Ovary (tissue), 9 donors: ENCODE measurements around the gene PCBP3. TPM values are rescaled to one million over a fixed set of nuclear protein-coding genes. Genes with fewer than 3 reads are reported as not detected.

Experiments
- DNase-seq, 5 donors: peaks; one replicate each; pipeline ENCODE4 v3.0.0-alpha.2; 2019 to 2020
- H3K27ac ChIP-seq, 2 donors: fragments of 200-600 bp; one replicate each; pipeline versions ENCODE4 v1.5.1 to v1.8.0; 2019 to 2022
- H3K27me3 ChIP-seq: fragments of 200-600 bp; one replicate; pipeline ENCODE4 v1.8.0; 2022
- H3K36me3 ChIP-seq: fragments of 200-600 bp; sonication (generic); one replicate; pipeline ENCODE4 v1.5.1; 2019
- H3K4me1 ChIP-seq: one replicate; pipeline ENCODE4 v1.8.1; 2013; ENCODE audit warnings: mild to moderate bottlenecking, moderate library complexity; ENCODE audit not compliant: insufficient read depth
- H3K4me3 ChIP-seq: fragments of 200-600 bp; sonication (generic); one replicate; pipeline ENCODE4 v1.5.1; 2017
- H3K9me3 ChIP-seq, 2 donors: fragments of 200-600 bp in 1 of 2; sonication (generic) in 1 of 2; one replicate each; pipeline versions ENCODE4 v1.5.1 to v1.8.1; 2013 to 2019; ENCODE audit warnings: mild to moderate bottlenecking in 1 of 2, moderate library complexity in 1 of 2
- CTCF ChIP-seq, 3 donors: fragments of 450-650 bp in 2 of 3; fragments of 200-600 bp in 1 of 3; IDR thresholded peaks; one replicate each; pipeline versions ENCODE4 v1.5.1 to v1.8.0; 2016 to 2022; ENCODE audit warnings: antibody characterized with exemption in 3 of 3, mild to moderate bottlenecking in 1 of 3
- EP300 ChIP-seq: sonication (generic); formaldehyde crosslinking; IDR thresholded peaks from one replicate; pipeline ENCODE4 v1.6.1; 2017; ENCODE audit warnings: antibody characterized with exemption
- POLR2A ChIP-seq: fragments of 450-650 bp; IDR thresholded peaks from one replicate; pipeline ENCODE4 v1.6.1; 2017; ENCODE audit warnings: antibody characterized with exemption, mild to moderate bottlenecking, moderate library complexity
- WGBS, 3 donors: extraction: QIAGEN DNeasy Blood & Tissue Kit in 1 of 3; methylation state at CpG; one replicate each; pipeline versions ENCODE4 v1.1.5 to v1.1.7; 2013 to 2017; 5-methylcytosine and 5-hydroxymethylcytosine counted together
- intact Hi-C, 4 donors: fragments of 100-400 bp; cut with DNase I; formaldehyde crosslinking; loops; one replicate each; pipeline versions ENCODE4 v1.11.0 to v1.15.1; 2022 to 2023
- polyA plus RNA-seq, 2 donors: library from polyadenylated mRNA; stranded (reverse); fragments of 200-250 nt in 1 of 2; fragments of 350-450 nt in 1 of 2; fragmentation: Illumina TruSeq in 1 of 2; extraction: RNeasy Lipid Tissue Mini Kit (QIAGEN cat#74804) in 1 of 2; gene quantifications; one replicate each; pipeline ENCODE4 v1.2.3, GENCODE V29; 2013 to 2014
- total RNA-seq, 7 donors: library from RNA; depleted of rRNA in 2 of 7; stranded (reverse); fragments of >200 nt in 2 of 7; fragmentation: NEBNext Ultra II Directional in 3 of 7; extraction: Animal tissue kit (Norgen Biotek cat#: 25700) in 3 of 7; gene quantifications; one replicate each; pipeline versions ENCODE4 v1.1.0 to v1.2.4, GENCODE V29; 2016 to 2023
- donor health status: DM: no; HTN: no; CAD: no; lungs with moderate emphysema.
- donor health status: DM: no; HTN: no; CAD: no.
- donor health status: Bipolar disorder and iron deficiency.
- donor health status: DM: yes; HTN: yes; CAD: no.
- donor health status: DM: no; HTN: no; CAD: no.
- donor health status: DM: yes; HTN: yes; CAD: no.

Gene PCBP3
- total and polyA plus RNA-seq, 9 donors = 2.4 to 10.1 (median 5.4) TPM

- H3K27ac ChIP-seq = no peak overlapping the region
- H3K27me3 ChIP-seq = no peaks in the 10 kb centered on the region
- intact Hi-C loops = loop anchor here in 1 of 4 donors (5.0 kb wide), 1 partner anchor 134 kb away; no protein-coding TSS in a partner anchor
- DNase-seq = no peak
- no peaks in the 10 kb centered on the region for H3K36me3 ChIP-seq
- H3K9me3 ChIP-seq = no peaks in the 10 kb centered on the region
- TF ChIP-seq POLR2A = no peak
- TF ChIP-seq CTCF (IDR thresholded peaks at IDR 0.05) = no peak
- TF ChIP-seq EP300 = no peak
- no peak overlapping the region for H3K4me3 ChIP-seq
- no peaks in the 10 kb centered on the region for H3K4me1 ChIP-seq
- WGBS, 3 donors = 85 to 89% (median 85%) methylated on average over 19 of the region's 19 CpGs
Measured at GRCh38 chr21:45791562-45792418, 148.3 kb downstream of the PCBP3 start.

DNA sequence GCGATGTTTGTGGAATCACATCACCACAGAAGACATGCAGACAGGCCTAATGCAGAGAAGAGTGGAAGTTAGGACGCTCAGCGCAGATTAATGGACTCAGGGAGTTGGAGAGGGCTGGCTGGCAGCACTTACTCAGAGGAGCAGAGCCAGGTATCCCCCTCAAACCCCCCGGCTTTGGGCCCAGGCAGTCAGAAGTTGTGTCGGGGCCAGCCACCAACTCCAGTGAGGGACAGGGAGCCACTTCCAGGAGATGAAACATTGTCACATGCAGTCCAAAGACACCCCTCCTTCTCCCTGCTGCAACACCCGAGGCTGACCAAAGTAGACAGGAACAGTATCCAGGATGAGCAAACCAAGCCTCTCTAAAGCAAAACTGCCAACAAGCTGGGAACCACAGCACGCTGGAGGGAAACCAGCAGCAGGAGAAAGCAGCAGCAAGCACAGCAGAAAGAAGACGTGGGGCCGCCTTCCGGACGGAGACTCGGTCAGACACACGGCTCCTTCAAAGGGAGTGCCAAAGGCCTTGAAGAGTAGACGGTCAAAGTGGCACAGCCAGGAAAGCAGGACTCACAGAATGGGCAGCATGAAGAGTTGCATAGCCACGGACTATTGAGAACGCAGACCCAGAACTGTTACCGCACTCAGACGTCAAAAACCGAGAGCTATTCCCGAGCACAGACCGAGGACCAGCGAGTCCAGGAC is 149.3 kb downstream of the PCBP3 start:
- Histone ChIP-seq H3K9me3 (no peaks in the 10 kb centered on the region), H3K36me3 (no peaks in the 10 kb centered on the region), H3K4me3 (no peak overlapping the region), H3K27ac (no peak overlapping the region), H3K4me1 (no peaks in the 10 kb centered on the region), H3K27me3 (no peaks in the 10 kb centered on the region)
- intact Hi-C loops = loop anchor here in 1 of 4 donors (5.0 kb wide), 1 partner anchor 136 kb away; no protein-coding TSS in a partner anchor
- 84 to 85% (median 85%) methylated on average over 22 of the region's 22 CpGs for WGBS, 3 donors
- TF ChIP-seq EP300 = no peak
- no peak for TF ChIP-seq CTCF (IDR thresholded peaks at IDR 0.05)
- no peak for TF ChIP-seq POLR2A
- no peak for DNase-seq

DNA sequence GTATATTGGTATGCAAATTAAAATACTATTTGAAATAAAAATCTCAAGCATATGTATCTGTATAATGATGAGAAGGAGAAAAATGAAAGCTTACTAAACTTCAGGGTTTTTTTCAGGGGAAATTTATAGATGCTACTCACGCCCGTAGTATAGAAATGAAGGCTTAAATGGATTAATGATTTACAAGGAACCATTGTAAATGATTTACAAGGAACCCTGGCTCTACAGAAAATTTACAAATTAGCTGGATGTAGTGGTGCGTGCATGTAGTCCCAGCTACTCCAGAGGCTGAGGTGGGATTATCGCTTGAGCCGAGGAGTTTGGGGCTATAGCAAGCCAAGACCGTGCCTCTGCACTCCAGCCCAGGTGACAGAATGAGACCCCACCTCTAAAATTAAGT is 150.5 kb downstream of the PCBP3 start:
- no peaks in the 10 kb centered on the region for H3K36me3 ChIP-seq
- H3K27me3 ChIP-seq = no peaks in the 10 kb centered on the region
- no peak overlapping the region for H3K4me3 ChIP-seq
- H3K27ac ChIP-seq = no peak overlapping the region
- DNase-seq = no peak
- no peaks in the 10 kb centered on the region for H3K9me3 ChIP-seq
- WGBS, 3 donors = 88 to 92% (median 91%) methylated on average over 6 of the region's 6 CpGs
- no peaks in the 10 kb centered on the region for H3K4me1 ChIP-seq
- intact Hi-C loops = loop anchor here in 1 of 4 donors (5.0 kb wide), 1 partner anchor 137 kb away; no protein-coding TSS in a partner anchor
- TF ChIP-seq CTCF (IDR thresholded peaks at IDR 0.05) (no peak), EP300 (no peak), POLR2A (no peak)

DNA sequence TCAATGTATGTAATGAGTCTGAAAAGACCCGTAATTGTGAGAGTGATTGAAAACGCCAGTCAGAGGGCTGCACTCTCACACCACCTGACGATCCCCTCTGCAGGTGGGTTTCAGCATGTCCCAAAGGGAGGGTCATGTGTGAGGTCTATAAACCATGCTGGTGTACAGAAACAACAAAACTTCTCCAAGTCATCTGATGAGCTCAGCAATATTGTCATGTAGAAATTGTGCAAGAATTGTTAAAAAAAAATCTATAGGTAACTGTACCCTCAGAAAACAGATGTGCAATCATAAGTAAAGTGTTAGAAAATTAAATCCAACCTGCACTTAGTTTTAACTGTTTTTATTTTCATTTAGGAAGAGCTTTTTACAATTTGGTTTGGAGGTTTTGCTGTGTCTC is 152.5 kb downstream of the PCBP3 start:
- 64 to 75% (median 66%) methylated on average over 3 of the region's 3 CpGs for WGBS, 3 donors
- H3K36me3 ChIP-seq = no peaks in the 10 kb centered on the region
- TF ChIP-seq CTCF (IDR thresholded peaks at IDR 0.05) (no peak), POLR2A (no peak), EP300 (no peak)
- H3K9me3 ChIP-seq = no peaks in the 10 kb centered on the region
- H3K27me3 ChIP-seq = no peaks in the 10 kb centered on the region
- H3K4me1 ChIP-seq = no peaks in the 10 kb centered on the region
- intact Hi-C loops = no loop called here
- no peak overlapping the region for H3K27ac ChIP-seq
- no peak for DNase-seq
- no peak overlapping the region for H3K4me3 ChIP-seq
